OCI-LY1 (cell line): ENCODE data around the gene MOSMO.

Source experiments
- EZH2 ChIP-seq: fragments of 200-600 bp; sonication (generic), shearing (Covaris generic); IDR thresholded peaks from 2 replicates; pipeline ENCODE4 v1.8.0; 2017; ENCODE audit warnings: borderline replicate concordance, mixed run types, mild to moderate bottlenecking, antibody characterized with exemption, low read length, moderate library complexity, mixed read lengths
- TF ChIP-seq, protein P1 (sequence below): fragments of 200-600 bp; sonication (generic), shearing (Covaris generic); IDR thresholded peaks from 2 replicates; pipeline ENCODE4 v1.5.1; 2017; ENCODE audit warnings: mild to moderate bottlenecking, antibody characterized with exemption, low read length, moderate library complexity, mixed read lengths

- no peak for TF ChIP-seq EZH2
- TF ChIP-seq, protein P1, sequence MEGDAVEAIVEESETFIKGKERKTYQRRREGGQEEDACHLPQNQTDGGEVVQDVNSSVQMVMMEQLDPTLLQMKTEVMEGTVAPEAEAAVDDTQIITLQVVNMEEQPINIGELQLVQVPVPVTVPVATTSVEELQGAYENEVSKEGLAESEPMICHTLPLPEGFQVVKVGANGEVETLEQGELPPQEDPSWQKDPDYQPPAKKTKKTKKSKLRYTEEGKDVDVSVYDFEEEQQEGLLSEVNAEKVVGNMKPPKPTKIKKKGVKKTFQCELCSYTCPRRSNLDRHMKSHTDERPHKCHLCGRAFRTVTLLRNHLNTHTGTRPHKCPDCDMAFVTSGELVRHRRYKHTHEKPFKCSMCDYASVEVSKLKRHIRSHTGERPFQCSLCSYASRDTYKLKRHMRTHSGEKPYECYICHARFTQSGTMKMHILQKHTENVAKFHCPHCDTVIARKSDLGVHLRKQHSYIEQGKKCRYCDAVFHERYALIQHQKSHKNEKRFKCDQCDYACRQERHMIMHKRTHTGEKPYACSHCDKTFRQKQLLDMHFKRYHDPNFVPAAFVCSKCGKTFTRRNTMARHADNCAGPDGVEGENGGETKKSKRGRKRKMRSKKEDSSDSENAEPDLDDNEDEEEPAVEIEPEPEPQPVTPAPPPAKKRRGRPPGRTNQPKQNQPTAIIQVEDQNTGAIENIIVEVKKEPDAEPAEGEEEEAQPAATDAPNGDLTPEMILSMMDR = no peak
Observed at GRCh38 chr16:21959050-21959449, 48.9 kb upstream of the MOSMO start.
